Activated CD8-positive, alpha-beta memory T cell treated with anti-CD3 and anti-CD28 coated beads for 36 hours (primary cell): Measurements from ENCODE around the gene HTR3E. TPM values are rescaled to one million over a fixed set of nuclear protein-coding genes. Genes with fewer than 3 reads are reported as not detected.
"Not testable (repeated sequence)": the region's sequence is repeated elsewhere in the genome, so short reads cannot be mapped to it uniquely, and the experiment has no call there.

Experiments used
- CTCF ChIA-PET: fragments of 350-600 bp; sonication (Branson Sonifier 250); formaldehyde crosslinking; loops from one replicate; lab custom pipeline; 2021; ENCODE audit warnings: antibody characterized with exemption; lab: Charles Lee
- POLR2A ChIA-PET: fragments of 350-600 bp; sonication (Branson Sonifier 250); formaldehyde crosslinking; loops from one replicate; lab custom pipeline; 2021; ENCODE audit warnings: antibody characterized with exemption; lab: Charles Lee
- total RNA-seq, 2 experiments: library from RNA; stranded (reverse); gene quantifications; one replicate each; pipeline ENCODE4 v1.2.3, GENCODE V29; 2021

HTR3E gene, protein sequence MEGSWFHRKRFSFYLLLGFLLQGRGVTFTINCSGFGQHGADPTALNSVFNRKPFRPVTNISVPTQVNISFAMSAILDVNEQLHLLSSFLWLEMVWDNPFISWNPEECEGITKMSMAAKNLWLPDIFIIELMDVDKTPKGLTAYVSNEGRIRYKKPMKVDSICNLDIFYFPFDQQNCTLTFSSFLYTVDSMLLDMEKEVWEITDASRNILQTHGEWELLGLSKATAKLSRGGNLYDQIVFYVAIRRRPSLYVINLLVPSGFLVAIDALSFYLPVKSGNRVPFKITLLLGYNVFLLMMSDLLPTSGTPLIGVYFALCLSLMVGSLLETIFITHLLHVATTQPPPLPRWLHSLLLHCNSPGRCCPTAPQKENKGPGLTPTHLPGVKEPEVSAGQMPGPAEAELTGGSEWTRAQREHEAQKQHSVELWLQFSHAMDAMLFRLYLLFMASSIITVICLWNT
- not detected for total RNA-seq

DNA sequence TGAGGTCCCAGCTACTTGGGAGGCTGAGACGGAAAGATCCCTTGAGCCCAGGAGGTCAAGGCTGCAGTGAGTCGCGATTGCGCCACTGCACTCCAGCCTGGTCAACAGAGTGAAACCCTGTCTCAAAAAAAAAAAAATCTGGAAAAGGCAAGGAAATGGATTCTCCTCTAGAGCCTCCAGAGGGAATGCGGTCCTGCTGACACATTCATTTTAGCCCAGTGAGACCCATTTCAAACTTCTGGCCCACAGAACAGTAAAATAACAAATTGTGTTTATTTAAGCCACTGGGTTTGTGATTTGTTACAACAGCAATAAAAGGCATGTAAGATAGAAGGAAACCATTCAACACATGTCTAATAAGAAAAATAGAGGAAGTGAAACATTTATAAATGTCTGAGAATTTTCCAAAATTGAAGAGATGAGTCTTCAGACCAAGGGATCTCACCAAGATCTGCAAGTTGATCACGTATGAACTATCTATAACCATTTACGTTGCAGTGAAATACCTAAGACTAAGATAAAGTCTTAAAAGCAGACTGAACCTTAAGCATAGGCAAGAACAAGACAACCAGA lies at the start of gene HTR3E:
HTR3E (plus strand) TSS at position 254 of the 573 bp plus-strand sequence. CDS start 466 bp downstream, outside the sequence.
- ChIA-PET POLR2A (no interaction called here), CTCF (no interaction called here)

DNA sequence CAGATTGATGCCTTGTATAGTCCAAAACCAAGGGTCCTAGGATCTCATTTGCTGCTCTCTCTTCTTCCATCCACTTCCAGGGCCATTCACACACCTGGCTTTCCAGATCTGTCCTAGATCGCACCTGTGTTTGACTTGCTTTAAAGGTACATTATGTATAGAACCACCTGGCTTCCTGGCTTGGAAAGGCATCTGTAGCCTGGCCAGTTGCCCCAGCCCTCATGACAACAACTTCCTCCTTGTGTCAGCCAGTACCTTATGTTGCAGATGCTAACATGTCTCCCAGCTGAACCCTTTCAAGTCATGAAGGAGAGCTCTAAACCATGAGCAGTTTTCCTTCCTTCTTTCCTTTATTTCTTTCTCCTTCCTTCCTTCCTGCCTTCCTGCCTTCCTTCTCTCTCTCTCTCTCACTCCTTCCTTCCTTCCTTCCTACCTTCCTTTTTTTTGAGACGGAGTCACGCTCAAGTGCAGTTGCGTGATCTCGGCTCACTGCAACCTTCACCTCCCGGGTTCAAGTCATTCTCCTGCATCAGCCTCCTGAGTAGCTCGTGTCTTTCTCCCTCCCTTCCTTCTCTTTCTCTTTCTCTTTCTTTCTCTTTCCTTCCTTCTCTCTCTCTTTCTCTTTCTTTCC lies 46.5 kb upstream of the HTR3E start:
- POLR2A ChIA-PET: no interaction called here
- CTCF ChIA-PET: no interaction called here

DNA sequence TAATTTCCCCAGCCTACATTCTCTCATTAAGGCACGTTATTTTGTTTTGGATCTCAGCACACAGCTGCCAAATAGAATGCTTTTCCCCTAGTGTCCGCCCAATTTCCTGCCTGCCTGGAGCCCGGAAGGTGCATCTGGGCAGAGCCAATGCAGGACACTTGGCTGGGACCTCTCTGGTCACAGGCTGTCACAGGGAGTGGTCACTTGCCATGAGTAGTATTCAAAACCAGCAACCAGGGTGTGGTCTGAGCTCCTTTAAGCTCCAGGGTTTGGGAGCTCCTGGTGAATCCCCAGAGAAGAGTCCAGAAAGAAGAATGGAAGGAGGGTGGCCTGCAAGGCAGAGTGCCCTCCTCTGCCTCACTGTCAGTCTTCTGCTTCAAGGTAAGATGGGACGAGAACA lies 44.1 kb upstream of the HTR3E start, which contains the start of gene HTR3C:
HTR3C (plus strand) TSS at position 281 of the 400 bp plus-strand sequence; CDS start at position 315, 34 bp downstream.
- POLR2A ChIA-PET: no interaction called here
- CTCF ChIA-PET: no interaction called here

DNA sequence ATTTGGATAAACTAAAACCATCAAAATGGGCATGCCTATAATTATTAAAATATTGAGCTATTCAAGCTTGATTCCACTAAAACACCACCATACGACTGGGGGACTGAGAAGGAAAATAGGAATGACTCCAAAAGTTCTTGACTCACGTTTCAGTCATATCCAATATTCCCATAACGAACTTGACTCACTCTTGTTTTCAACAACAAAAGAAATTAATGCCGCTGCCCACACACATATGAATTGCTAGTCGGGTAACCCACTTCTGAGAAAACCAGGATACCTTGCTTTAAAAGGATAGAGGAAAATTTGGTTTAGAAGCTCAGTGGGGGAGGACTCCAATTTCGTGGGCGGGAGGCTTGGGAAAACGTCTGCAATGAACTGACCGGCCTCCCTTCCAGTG lies 38.8 kb upstream of the HTR3E start:
- POLR2A ChIA-PET: no interaction called here
- CTCF ChIA-PET: no interaction called here

DNA sequence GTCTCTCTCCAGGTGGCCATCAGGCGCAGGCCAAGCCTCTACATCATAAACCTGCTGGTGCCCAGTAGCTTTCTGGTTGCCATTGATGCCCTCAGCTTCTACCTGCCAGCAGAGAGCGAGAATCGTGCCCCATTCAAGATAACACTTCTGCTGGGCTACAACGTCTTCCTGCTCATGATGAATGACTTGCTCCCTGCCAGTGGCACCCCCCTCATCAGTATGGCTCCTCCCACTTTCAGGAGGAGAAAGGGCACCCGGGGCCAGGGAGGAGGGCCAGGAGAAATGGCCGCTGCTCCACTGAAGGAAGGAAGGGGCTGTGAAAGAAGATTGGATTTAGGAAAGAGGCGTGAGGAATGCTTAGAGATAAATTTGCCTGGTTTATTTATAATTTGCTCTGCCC lies 37.4 kb upstream of the HTR3E start:
- CTCF ChIA-PET: no interaction called here
- POLR2A ChIA-PET: no interaction called here

DNA sequence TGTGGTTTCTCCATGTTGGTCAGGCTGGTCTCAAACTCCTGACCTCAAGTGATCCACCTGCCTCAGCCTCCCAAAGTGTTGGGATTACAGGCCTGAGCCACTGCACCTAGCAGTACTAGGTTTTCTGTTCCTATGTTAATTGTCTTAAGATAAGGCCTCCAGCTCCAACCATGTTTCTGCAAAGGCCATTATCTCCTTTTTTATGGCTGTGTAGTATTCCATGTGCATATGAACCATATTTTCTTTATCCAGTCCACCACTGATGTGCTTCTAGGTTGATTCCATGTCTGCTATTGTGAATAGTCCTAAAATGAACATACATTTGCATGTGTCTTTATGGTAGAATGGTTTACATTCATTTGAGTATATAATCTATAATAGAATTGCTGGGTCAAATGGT lies 34.2 kb upstream of the HTR3E start:
- ChIA-PET CTCF (no interaction called here), POLR2A (no interaction called here)

DNA sequence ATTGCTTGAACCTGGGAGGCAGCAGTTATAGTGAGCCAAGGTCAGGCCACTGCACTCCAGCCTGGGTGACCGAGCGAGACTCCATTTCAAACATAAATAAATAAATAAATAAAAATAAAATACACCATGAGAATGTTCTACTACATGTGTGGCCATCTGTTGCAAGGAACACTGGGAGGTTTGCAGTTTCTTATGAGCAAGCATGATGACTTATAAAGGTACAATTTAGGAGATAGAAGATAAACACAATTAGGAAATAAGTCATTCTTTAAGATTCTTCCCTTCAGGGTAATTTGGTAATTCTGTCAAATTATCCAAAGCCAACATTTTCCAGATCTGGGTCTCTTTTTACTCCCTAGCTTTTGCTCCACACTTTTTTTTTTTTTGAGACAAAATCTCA lies 30.7 kb upstream of the HTR3E start:
- CTCF ChIA-PET: no interaction called here
- POLR2A ChIA-PET: interaction anchor here (0.6 kb wide), 1 partner anchor 14 kb away, joined by 5 read pairs; no protein-coding TSS in a partner anchor

DNA sequence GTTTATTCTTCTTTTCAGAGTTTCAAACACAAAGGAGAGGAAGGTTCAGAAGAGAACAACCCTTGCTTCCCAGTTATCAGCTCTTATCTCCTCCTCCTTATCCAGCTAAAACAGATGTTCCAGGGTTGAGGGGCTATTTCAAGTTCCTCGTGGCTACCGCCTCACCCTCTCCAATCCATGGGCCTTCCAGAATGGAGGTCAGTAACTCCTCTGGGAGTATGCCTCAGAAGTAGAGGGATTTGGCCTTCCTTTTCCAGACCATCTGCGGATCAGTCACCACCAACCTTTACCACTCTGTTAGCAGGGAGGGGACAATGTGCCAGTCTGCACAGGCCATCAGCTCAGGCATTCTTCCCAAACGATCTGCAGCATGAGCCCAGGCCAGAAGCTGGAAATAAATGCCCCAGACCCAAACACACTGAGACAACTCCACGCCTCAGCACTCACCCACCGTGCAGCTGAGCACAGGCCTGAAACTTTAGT lies 29.2 kb upstream of the HTR3E start:
- ChIA-PET CTCF (no interaction called here), POLR2A (no interaction called here)

DNA sequence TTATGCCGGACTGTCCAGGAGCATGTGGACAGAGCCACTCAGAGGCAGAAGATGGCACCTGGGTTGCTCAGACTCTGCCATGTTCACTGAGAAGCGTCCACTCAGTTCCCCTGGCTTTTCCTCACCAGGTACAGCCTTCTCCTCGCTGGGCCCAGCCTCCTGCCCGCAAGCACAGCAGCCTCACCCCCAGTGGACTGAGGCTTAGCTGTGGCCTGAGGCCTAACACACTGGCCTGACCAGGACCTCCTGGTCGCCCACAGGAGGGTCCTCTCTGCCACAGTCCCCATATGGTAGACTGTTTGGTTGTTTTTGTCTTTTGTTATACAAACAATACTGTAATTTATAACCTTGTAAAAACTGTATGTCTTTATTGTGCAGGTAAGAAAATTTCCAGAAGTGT lies 28.5 kb upstream of the HTR3E start:
- CTCF ChIA-PET: no interaction called here
- POLR2A ChIA-PET: no interaction called here

DNA sequence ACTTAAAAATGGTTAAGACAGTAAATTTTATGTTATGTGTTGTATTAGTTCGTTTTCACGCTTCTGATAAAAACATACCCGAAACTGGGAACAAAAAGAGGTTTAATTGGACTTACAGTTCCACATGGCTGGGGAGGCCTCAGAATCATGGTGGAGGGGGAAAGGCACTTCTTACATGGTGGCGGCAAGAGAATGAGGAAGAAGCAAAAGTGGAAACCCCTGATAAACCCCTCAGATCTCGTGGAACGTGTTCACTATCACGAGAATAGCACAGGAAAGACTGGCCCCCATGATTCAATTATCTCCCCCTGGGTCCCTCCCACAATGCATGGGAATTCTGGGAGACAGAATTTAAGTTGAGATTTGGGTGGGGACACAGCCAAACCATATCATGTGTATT lies 25.7 kb upstream of the HTR3E start:
- POLR2A ChIA-PET, CTCF ChIA-PET: not testable (repeated sequence)

DNA sequence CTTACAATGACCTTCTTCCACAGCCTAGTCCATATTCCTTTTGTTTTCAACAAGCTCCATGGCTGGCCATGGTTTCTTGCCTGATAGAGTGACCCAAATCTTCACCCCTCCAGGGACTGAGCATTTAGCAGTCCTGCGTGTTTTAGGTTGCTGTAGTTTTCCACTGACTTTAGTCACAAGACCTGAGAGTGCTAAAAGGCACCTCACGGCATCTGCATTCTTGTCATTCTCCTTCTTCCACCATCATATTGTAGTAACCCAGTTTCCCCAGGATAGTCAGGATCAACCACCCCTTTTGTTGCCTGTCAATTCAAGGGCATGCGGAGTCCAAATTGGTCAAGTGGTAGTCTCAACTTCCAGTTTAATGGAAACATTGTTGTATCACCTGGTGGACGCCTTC lies 23.2 kb upstream of the HTR3E start:
- CTCF ChIA-PET: no interaction called here
- POLR2A ChIA-PET: interaction anchor here (0.6 kb wide), 1 partner anchor 173 kb away, joined by 3 read pairs; no protein-coding TSS in a partner anchor

DNA sequence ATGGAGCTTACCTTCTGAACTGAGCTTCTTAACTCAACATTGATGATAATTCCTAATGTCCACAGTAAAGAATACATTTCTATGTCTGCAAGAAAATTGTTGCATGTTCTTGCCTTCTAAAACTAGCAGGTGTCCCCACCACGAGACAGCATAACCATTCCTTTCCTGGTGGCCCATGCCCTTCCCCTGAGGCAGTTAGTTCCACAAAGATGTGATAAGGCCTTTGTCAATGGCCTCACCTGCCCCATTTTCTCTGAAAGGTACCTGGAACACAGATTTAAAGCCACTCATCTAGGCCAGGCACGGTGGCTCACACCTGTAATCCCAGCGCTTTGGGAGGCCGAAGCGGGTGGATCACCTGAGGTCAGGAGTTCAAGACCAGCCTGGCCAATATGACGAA lies 21.0 kb upstream of the HTR3E start:
- ChIA-PET CTCF (no interaction called here), POLR2A (no interaction called here)

DNA sequence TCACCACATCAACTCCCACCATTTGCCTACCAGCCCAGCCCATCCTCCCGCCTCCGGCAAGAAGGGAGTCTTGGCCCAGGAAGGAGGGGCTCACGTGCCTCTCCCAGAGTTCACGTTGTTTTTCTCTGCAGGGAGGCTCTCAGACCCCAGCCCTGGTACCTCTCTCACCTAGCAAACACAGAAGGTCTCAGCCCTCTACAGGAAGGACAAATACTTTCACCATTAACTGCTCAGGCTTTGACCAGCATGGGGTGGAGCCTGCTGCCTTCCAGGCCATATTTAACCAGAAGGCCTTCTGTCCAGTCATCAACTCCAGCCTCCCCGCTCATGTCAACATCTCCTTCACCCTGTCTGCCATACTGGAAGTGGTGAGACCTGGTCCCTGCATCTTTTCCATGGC lies 19.0 kb upstream of the HTR3E start:
- ChIA-PET CTCF (interaction anchor here (0.6 kb wide), 1 partner anchor 36 kb away, joined by 3 read pairs; no protein-coding TSS in a partner anchor), POLR2A (no interaction called here)

DNA sequence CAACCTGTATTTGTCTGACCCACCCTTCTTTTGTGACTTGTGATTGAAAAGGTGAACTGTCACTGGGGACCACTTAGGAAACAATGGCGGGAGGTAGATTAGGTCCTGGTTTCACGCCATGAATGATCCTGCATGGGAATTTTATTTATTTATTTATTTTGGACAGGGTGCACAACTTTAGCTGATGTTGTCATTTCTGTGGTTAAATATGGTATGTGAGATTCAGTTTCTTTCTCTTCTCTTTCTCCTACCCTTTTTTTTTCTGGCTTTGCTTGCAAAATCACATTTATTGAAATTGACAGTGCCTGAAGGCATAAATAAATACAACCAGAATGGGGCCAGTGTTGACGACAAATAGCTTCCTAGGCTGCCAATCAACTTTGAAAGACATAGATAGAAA lies 18.0 kb upstream of the HTR3E start:
- POLR2A ChIA-PET: no interaction called here
- CTCF ChIA-PET: no interaction called here

DNA sequence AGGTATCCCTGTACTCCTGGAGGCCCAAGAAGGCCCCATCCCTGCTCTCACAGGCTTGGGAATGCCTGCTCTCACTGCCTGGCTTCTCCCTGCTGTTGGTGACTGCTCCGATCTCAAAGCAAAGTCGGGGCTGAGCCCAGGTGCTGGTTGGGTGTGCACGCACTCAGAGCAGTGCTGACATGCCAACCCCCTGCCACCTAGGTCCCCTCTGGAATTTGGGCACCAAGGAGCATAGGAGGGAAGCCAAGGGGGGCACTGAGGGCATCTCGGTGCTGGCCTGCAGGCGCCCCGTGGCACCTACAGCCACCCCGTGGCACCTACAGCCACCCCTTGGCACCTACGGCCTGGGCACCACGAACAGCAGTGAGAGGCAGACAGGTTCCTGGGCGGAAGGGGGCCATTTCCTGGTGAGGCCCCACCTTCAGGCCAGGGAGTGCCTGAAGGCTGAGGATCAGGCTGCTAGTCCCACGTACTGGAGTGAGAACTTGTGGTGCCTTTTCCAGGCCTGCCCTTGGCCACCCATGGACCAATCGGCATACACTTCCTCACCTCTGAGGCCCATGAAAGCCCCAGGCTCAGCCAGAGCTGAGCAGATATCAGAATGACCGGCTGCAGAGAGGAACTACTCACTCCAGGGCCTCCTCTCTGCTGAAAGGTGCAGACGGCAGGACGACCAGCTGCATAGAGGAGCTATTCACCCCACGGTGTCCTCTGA lies 15.6 kb upstream of the HTR3E start:
- CTCF ChIA-PET: no interaction called here
- POLR2A ChIA-PET: no interaction called here

DNA sequence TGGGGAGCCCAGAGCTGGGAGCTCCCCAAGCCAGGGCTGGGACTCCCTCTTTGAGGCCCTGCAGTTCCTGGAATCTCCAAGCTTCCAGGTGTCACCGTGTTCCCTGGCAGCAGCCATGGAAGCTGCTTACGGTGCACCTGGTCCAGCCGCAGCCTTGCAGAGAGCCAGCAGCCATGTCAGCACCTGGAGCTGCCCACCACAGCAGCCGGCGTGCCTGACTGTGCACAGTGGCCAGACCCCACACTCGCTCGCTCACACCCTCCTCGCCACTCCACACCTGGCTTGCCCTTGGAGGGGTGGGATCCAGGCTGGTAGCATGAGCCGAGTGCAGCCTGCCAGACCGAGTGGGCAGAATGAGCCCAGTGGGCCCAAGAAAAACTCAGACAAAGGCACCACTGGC lies 14.8 kb upstream of the HTR3E start:
- ChIA-PET CTCF (no interaction called here), POLR2A (no interaction called here)

DNA sequence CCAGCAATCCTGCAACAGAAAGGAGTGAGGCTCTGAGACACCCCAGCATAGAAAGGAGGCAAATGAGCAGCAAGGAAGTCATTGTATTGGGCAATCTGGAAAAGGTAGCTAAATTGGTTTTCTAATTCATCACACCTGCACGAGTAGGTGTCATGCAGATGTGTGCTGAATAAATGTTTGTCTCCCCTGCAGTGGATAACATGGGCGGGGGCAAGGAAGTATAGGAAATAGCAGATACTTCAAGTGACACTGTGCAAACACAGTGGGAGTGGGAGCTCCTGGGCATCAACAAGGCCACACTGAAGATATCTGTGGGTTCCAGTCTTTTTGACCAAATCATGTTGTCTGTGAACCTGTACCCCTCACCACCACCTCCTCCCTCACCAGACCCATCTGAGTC lies 14.4 kb upstream of the HTR3E start:
- CTCF ChIA-PET: no interaction called here
- POLR2A ChIA-PET: no interaction called here

DNA sequence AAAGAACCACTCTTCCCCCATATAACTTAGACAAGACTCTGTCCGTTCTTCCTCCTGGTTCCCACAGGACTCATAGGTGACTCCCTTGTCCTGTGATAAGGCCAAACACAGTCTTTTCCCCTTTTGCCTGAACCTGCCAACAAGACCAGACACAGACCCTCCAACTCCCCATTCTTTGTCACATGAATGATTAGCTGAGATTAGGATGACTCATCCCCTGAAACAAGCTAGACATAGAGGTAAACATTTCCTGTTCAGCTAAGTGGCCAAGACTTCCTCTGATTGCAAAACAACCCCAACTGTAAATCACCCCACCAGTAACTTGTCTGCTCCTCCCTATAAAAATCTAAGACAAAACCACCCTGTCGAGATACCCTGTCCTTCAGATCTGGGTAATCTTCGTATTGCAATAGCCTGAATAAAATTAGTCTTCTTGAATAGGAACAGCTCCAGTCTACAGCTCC lies 11.4 kb upstream of the HTR3E start:
- CTCF ChIA-PET: no interaction called here
- POLR2A ChIA-PET: no interaction called here

DNA sequence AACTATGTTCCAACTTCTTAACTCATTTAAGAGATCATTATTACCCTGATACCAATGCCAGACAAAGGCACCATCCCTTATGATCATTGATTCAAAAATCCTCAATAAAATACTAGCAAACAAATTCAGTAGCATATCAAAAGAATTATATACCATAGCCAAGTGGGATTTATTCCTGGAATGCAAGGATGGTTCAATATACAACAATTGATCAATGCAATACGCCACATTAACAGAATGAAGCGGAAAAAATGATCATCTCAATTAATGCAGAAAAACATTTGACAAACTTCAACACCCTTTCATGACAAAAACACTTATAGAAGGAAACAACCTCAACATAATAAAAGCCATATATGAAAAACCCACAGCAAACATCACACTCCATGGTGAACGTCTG lies 4.7 kb upstream of the HTR3E start:
- CTCF ChIA-PET: no interaction called here

DNA sequence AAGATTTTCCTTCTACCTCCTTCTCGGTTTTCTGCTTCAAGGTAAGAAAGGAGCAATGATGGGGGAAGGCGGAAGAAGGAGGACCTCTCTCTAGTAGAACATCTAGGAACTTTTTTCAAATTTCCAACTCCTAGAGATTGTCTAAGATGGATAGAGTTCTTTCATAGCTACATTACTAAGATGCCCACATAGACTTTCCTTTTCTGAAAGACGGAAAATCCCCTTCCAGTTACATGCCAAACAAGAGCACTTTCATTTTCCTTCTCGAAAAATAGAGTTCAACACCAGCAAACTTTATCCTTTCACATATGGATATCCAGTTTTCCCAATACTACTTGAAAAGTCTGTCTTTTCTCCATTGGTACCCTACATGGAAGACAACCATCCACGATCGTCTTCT lies 692 bp downstream of the HTR3E start:
- ChIA-PET CTCF (no interaction called here), POLR2A (no interaction called here)

More for the DNA sequence above, 4.7 kb upstream of the HTR3E start:
- POLR2A ChIA-PET: no interaction called here
